Measurements from ENCODE around the gene SASH1.

Gene SASH1

GRCh38 chr6:148596891-148597455, 254.3 kb downstream of the SASH1 start:
- no peak for DNase-seq (ENCODE audit: low read depth, low spot score)
- no peak overlapping the region for H3K27ac ChIP-seq

DNA sequence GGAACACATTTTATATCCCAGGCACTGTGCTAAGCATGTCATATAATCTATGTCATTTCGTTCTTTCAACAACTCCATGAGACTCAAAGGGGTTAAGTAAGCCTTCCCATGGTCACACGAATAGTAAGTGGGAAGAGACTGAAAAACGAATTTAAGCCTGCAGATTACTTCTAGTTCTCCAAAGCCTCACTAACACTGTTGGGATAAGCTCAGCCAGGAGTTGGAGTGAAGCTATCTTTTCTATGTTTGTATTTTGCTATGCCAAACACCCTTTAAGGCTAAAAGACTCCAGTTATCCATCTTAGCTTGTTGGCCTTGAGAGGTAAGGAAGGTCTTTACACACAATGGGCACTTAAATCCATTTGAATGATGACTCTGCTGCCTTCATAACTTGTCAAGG, 256.1 kb downstream of the SASH1 start:
- DNase-seq (ENCODE audit: low read depth, low spot score) = no peak
- H3K27ac ChIP-seq = no peak overlapping the region

GRCh38 chr6:148599967-148600426, 257.4 kb downstream of the SASH1 start:
- no peak for DNase-seq (ENCODE audit: low read depth, low spot score)
- H3K27ac ChIP-seq = no peak overlapping the region

Data from epithelial cell of prostate (primary cell).